HCT116 (cell line): ENCODE data around the gene ERGIC1. TPM values are rescaled to one million over a fixed set of nuclear protein-coding genes. Genes with fewer than 3 reads are reported as not detected.

Experiments
- ATAC-seq: fragments of 200-7000 bp; cut with Tn5 transposase; 2 replicates; pipeline ENCODE4 v1.9.1; 2020; ENCODE audit warnings: mild to moderate bottlenecking, moderate library complexity
- BruUV-seq: library from RNA; stranded (reverse); fragments of 400-500 nt; replicated peaks from 2 replicates; lab custom pipeline; 2021; lab: Mats Ljungman, UMichigan
- CTCF ChIA-PET: fragments of 300-600 bp; sonication (Branson Sonifier 250); formaldehyde crosslinking; loops from one replicate; lab custom pipeline; 2021; ENCODE audit warnings: antibody characterized with exemption; lab: Charles Lee
- POLR2A ChIA-PET: fragments of 300-600, 350-600 bp; sonication (Branson Sonifier 250); formaldehyde crosslinking; loops from one replicate; lab custom pipeline; 2021; ENCODE audit warnings: antibody characterized with exemption; lab: Charles Lee
- RAD21 ChIA-PET, 2 experiments: fragments of 300-600 bp; sonication (Branson Sonifier 250); formaldehyde crosslinking; loops; one replicate each; lab custom pipeline; 2023; ENCODE audit warnings: low total read pairs in 2 of 2; ENCODE audit not compliant: uncharacterized antibody in 2 of 2, unreplicated experiment in 2 of 2, low non-redundant PET in 1 of 2; lab: Charles Lee
- DNase-seq: peaks from one replicate; pipeline ENCODE4 v3.0.0-alpha.2; 2010; ENCODE audit warnings: low read depth, low spot score
- H2AFZ ChIP-seq: fragments of 200-600 bp; shearing (Covaris generic), sonication (generic); 2 replicates; pipeline ENCODE4 v1.6.1; 2017; ENCODE audit warnings: low read depth, mixed run types, mixed read lengths, antibody characterized with exemption, low read length; ENCODE audit not compliant: poor library complexity, severe bottlenecking
- H3K27ac ChIP-seq: 2 replicates; pipeline ENCODE4 v1.5.1; 2012; ENCODE audit warnings: low read depth, low read length
- H3K27me3 ChIP-seq: fragments of 200-600 bp; sonication (generic); 2 replicates; pipeline ENCODE4 v1.6.1; 2016; ENCODE audit warnings: mixed run types, low read length, mixed read lengths; ENCODE audit not compliant: insufficient read depth
- H3K36me3 ChIP-seq, 2 experiments: fragments of 200-500 bp in 1 of 2; fragments of 200-600 bp in 1 of 2; sonication (Bioruptor generic) in 1 of 2; sonication (generic) in 1 of 2; 2 replicates each; pipeline versions ENCODE4 v1.5.1 to v1.6.1; 2014 to 2016; ENCODE audit warnings: low read length in 2 of 2, inconsistent platforms in 1 of 2, mixed read lengths in 1 of 2, mixed run types in 1 of 2; ENCODE audit not compliant: insufficient read depth in 2 of 2, control insufficient read depth in 1 of 2
- H3K4me1 ChIP-seq, 2 experiments: fragments of 200-600 bp in 1 of 2; sonication (generic) in 1 of 2; 2 replicates each; pipeline versions ENCODE4 v1.5.1 to v1.6.1; 2012 to 2017; ENCODE audit warnings: low read length in 2 of 2, inconsistent platforms in 1 of 2, mild to moderate bottlenecking in 1 of 2, mixed read lengths in 1 of 2, mixed run types in 1 of 2, moderate library complexity in 1 of 2; ENCODE audit not compliant: insufficient read depth in 2 of 2, control insufficient read depth in 1 of 2
- H3K4me2 ChIP-seq: fragments of 200-600 bp; sonication (generic); 2 replicates; pipeline ENCODE4 v1.6.1; 2017; ENCODE audit warnings: mixed run types, low read length, mixed read lengths
- H3K4me3 ChIP-seq, 2 experiments: fragments of 200-600 bp in 1 of 2; sonication (generic) in 1 of 2; replicated peaks in 1 of 2; 2 replicates each; pipeline ENCODE4 v1.5.1; 2011 to 2016; ENCODE audit warnings: low read length in 2 of 2, control low read depth in 1 of 2, low read depth in 1 of 2, mild to moderate bottlenecking in 1 of 2, mixed read lengths in 1 of 2, mixed run types in 1 of 2
- H3K79me2 ChIP-seq: fragments of 200-600 bp; sonication (generic); 2 replicates; pipeline ENCODE4 v1.6.1; 2017; ENCODE audit warnings: mild to moderate bottlenecking, mixed run types, low read length, moderate library complexity, mixed read lengths; ENCODE audit not compliant: insufficient read depth
- H3K9ac ChIP-seq: fragments of 200-600 bp; sonication (generic); 2 replicates; pipeline ENCODE4 v1.6.1; 2016; ENCODE audit warnings: low read length, mixed read lengths
- H3K9me2 ChIP-seq: fragments of 200-600 bp; sonication (generic), shearing (Covaris generic); 2 replicates; pipeline ENCODE4 v1.6.1; 2017; ENCODE audit warnings: mixed run types, mild to moderate bottlenecking, moderate library complexity; ENCODE audit not compliant: insufficient read depth
- H3K9me3 ChIP-seq, 2 experiments: fragments of 200-500 bp in 1 of 2; fragments of 200-600 bp in 1 of 2; sonication (Bioruptor generic) in 1 of 2; sonication (generic) in 1 of 2; 2 replicates each; pipeline ENCODE4 v1.6.1; 2014 to 2017; ENCODE audit warnings: low read length in 2 of 2, mixed read lengths in 2 of 2, inconsistent platforms in 1 of 2, low read depth in 1 of 2, mild to moderate bottlenecking in 1 of 2, mixed run types in 1 of 2, moderate library complexity in 1 of 2; ENCODE audit not compliant: control insufficient read depth in 1 of 2, insufficient read depth in 1 of 2
- H4K20me1 ChIP-seq: fragments of 200-600 bp; sonication (generic), shearing (Covaris generic); 2 replicates; pipeline ENCODE4 v1.6.1; 2017; ENCODE audit warnings: mixed run types, mild to moderate bottlenecking, moderate library complexity; ENCODE audit not compliant: insufficient read depth
- CBX3 ChIP-seq: IDR thresholded peaks from 2 replicates; pipeline ENCODE4 v1.6.1; 2012; ENCODE audit warnings: low read depth
- CEBPB ChIP-seq: IDR thresholded peaks from 2 replicates; pipeline ENCODE4 v1.6.1; 2012; ENCODE audit warnings: low read depth
- EGR1 ChIP-seq: IDR thresholded peaks from 2 replicates; pipeline ENCODE4 v1.6.1; 2012; ENCODE audit warnings: low read depth
- ELF1 ChIP-seq: IDR thresholded peaks from 2 replicates; pipeline ENCODE4 v1.6.1; 2012; ENCODE audit warnings: low read depth, borderline replicate concordance
- EZH2 ChIP-seq: fragments of 200-600 bp; sonication (generic); IDR thresholded peaks from 2 replicates; pipeline ENCODE4 v1.6.1; 2017; ENCODE audit warnings: antibody characterized with exemption, mixed run types
- EZH2phosphoT487 ChIP-seq: fragments of 200-600 bp; IDR thresholded peaks from 2 replicates; pipeline ENCODE4 v1.6.1; 2018; ENCODE audit warnings: antibody characterized with exemption, borderline replicate concordance
- FOSL1 ChIP-seq: IDR thresholded peaks from 2 replicates; pipeline ENCODE4 v1.6.1; 2012; ENCODE audit warnings: low read depth
- POLR2A ChIP-seq: IDR thresholded peaks from 2 replicates; pipeline ENCODE4 v1.7.0; 2011; ENCODE audit warnings: borderline replicate concordance; ENCODE audit not compliant: insufficient read depth, insufficient read length; ENCODE audit errors: extremely low read depth
- POLR2AphosphoS5 ChIP-seq: IDR thresholded peaks from 2 replicates; pipeline ENCODE4 v1.6.1; 2011; ENCODE audit warnings: mild to moderate bottlenecking, low read depth, low read length, moderate library complexity
- RAD21 ChIP-seq: IDR thresholded peaks from 2 replicates; pipeline ENCODE4 v1.6.1; 2012; ENCODE audit warnings: low read depth, mild to moderate bottlenecking
- REST ChIP-seq: IDR thresholded peaks from 2 replicates; pipeline ENCODE4 v1.6.1; 2012; ENCODE audit warnings: low read depth
- SP1 ChIP-seq: IDR thresholded peaks from 2 replicates; pipeline ENCODE4 v1.6.1; 2012; ENCODE audit warnings: low read depth
- SRF ChIP-seq: IDR thresholded peaks from 2 replicates; pipeline ENCODE4 v1.6.1; 2012; ENCODE audit warnings: low read depth
- YY1 ChIP-seq: IDR thresholded peaks from 2 replicates; pipeline ENCODE4 v1.6.1; 2011; ENCODE audit warnings: low read length, low read depth, moderate library complexity, mild to moderate bottlenecking; ENCODE audit not compliant: insufficient replicate concordance; ENCODE audit errors: extremely low read depth
- ZFX ChIP-seq: fragments of 450-650 bp; IDR thresholded peaks from 2 replicates; pipeline ENCODE4 v1.6.1; 2017
- ZNF274 ChIP-seq: fragments of 200-500 bp; sonication (Bioruptor generic); IDR thresholded peaks from 2 replicates; pipeline ENCODE4 v1.6.1; 2014; ENCODE audit warnings: mild to moderate bottlenecking, low read depth, low read length, inconsistent platforms
- intact Hi-C: fragments of 100-400 bp; cut with micrococcal nuclease; formaldehyde crosslinking; loops from 2 replicates; pipeline ENCODE4 v1.10.0; 2022
- total RNA-seq: library from RNA; stranded (reverse); gene quantifications from one replicate; pipeline ENCODE4 v1.2.1, GENCODE V29; 2021; ENCODE audit not compliant: unreplicated experiment
- TF ChIP-seq, protein P1 (sequence below), 3 experiments: fragments of 200-600 bp in 1 of 3; sonication (generic) in 1 of 3; IDR thresholded peaks in 2 of 3; conservative IDR thresholded peaks in 1 of 3; 2 replicates each; pipeline ENCODE4 v1.5.1; 2012 to 2017; ENCODE audit warnings: low read depth in 2 of 3, low read length in 2 of 3, antibody characterized with exemption in 1 of 3, borderline replicate concordance in 1 of 3, control low read depth in 1 of 3, mild to moderate bottlenecking in 1 of 3, mixed read lengths in 1 of 3, mixed run types in 1 of 3, moderate library complexity in 1 of 3; ENCODE audit not compliant: insufficient read depth in 1 of 3

Gene ERGIC1
- total RNA-seq, 1 experiment from 2014 or later, result 73.3 TPM

DNA sequence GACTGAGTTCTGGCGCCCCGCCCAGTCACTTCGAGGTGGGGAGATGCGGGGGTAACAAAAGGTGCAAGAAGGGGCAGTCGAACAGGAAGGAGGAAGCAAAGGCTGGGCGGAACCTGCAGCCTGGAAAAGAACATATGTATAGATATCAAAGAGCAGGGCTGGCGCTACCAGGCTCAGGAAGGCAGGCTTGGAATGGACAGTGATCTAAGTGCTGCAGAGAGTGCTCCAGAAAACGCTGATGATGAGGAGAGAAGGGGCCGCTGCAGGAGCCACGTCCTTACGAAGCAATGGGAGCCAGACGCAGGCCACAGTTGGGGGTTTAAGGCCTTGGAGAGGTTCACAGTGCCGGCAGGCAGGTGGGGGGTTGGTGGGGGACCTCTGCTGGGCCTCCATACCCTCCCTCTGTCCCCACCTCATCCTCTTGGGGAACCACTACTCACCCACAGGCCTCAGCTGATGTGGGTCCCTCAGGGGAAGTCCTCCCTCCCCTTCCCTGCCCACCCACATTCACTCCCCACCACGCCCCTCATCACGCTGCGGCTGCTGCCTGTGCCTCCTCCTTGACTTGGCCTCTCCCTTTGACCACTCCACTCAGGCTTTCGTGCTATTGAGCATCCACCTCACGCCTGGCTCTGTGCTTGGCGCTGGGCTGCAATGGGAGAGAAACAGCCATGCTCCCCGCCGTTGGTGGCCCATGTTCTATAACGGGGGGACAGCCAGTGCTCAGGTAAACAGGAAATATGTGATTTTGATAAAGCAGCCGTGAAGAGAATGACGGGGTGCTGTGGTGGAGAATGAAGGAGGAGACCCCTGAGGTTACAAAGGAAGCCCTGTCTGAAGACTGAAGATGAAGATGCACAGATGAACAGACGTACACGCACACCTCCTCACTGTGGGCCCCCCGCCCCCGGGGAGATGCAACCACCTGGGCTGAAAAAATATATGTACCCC, 84.6 kb downstream of the ERGIC1 start (continued):
- TF ChIP-seq SP1, result no peak
- no peak for TF ChIP-seq EGR1
- TF ChIP-seq POLR2A, result no peak
- no peak for TF ChIP-seq FOSL1
- TF ChIP-seq RAD21, result no peak
- TF ChIP-seq ELF1, result no peak
- TF ChIP-seq, protein P1, sequence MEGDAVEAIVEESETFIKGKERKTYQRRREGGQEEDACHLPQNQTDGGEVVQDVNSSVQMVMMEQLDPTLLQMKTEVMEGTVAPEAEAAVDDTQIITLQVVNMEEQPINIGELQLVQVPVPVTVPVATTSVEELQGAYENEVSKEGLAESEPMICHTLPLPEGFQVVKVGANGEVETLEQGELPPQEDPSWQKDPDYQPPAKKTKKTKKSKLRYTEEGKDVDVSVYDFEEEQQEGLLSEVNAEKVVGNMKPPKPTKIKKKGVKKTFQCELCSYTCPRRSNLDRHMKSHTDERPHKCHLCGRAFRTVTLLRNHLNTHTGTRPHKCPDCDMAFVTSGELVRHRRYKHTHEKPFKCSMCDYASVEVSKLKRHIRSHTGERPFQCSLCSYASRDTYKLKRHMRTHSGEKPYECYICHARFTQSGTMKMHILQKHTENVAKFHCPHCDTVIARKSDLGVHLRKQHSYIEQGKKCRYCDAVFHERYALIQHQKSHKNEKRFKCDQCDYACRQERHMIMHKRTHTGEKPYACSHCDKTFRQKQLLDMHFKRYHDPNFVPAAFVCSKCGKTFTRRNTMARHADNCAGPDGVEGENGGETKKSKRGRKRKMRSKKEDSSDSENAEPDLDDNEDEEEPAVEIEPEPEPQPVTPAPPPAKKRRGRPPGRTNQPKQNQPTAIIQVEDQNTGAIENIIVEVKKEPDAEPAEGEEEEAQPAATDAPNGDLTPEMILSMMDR (IDR thresholded peaks at IDR 0.05 in 2 of 3, conservative IDR thresholded peaks at IDR 0.05 in 1 of 3; ENCODE audit: borderline replicate concordance in 1 of 3, insufficient read depth in 1 of 3, low read depth in 2 of 3, low read length in 2 of 3), result no peak
- no peak for TF ChIP-seq EZH2
- no peak for TF ChIP-seq ZNF274
- no peak for TF ChIP-seq CBX3
- no peak for TF ChIP-seq CEBPB
- no peak for TF ChIP-seq SRF

- H4K20me1 ChIP-seq, result no peaks in the 10 kb centered on the region
- DNase-seq (no peak), ATAC-seq (no peak)
- ChIA-PET POLR2A (no interaction called here), CTCF (no interaction called here), RAD21 (no interaction called here)
- H3K27ac ChIP-seq, result no peak overlapping the region
- H2AFZ ChIP-seq, result no peak overlapping the region
- no peak overlapping the region for H3K4me3 ChIP-seq
- no peaks in the 10 kb centered on the region for H3K9me3 ChIP-seq
- H3K4me2 ChIP-seq, result no peak overlapping the region
- no TSS peak for BruUV-seq
- no peaks in the 10 kb centered on the region for H3K79me2 ChIP-seq
- no peaks in the 10 kb centered on the region for H3K4me1 ChIP-seq
- H3K27me3 ChIP-seq, result no peaks in the 10 kb centered on the region
- H3K9me2 ChIP-seq, result no peaks in the 10 kb centered on the region
- intact Hi-C loops, result no loop called here
- H3K36me3 ChIP-seq, result 0 out of 4 replicates have a peak, but pooled peaks cover 0 to 2% of the 10 kb centered on the region in 2 experiments
- no peak overlapping the region for H3K9ac ChIP-seq
- TF ChIP-seq ELF1, result no peak
- TF ChIP-seq CBX3, result no peak
- TF ChIP-seq SRF, result no peak
- no peak for TF ChIP-seq EZH2phosphoT487
- TF ChIP-seq ZFX, result no peak
- TF ChIP-seq ZNF274, result no peak
- no peak for TF ChIP-seq REST
- TF ChIP-seq YY1, result no peak
- TF ChIP-seq FOSL1, result no peak
- no peak for TF ChIP-seq RAD21
- no peak for TF ChIP-seq SP1
- TF ChIP-seq POLR2AphosphoS5, result no peak
- TF ChIP-seq EZH2, result no peak
These were observed 85.7 kb downstream of the ERGIC1 start for GRCh38 chr5:172919525-172920446.
